Stimulated activated CD4-positive, alpha-beta T cell treated with anti-CD3 and anti-CD28 coated beads, Interleukin-2, amount 100 ng/mL, for 48 hours (primary cell): ENCODE measurements around the gene RRAS.

Experiments used
- DNase-seq, 2 donors: peaks; one replicate each; pipeline ENCODE4 v3.0.0-alpha.2; 2020

RRAS gene

GRCh38 chr19:49593233-49594113 is 46.5 kb downstream of the RRAS start:
- DNase-seq = peak; percentile 89 to 92

GRCh38 chr19:49592486-49593232 is 47.3 kb downstream of the RRAS start:
- no peak for DNase-seq

- peak in 1 of 2 donors; percentile 46 for DNase-seq
Measured at GRCh38 chr19:49591731-49592485, 48.0 kb downstream of the RRAS start.

- peak in 1 of 2 donors; percentile 46 for DNase-seq
Measured at GRCh38 chr19:49590971-49591730, 48.8 kb downstream of the RRAS start, which contains the start of gene PRR12. Gene PRR12, plus strand, starts transcription at chr19:49591182. Its CDS starts 473 bp downstream, at chr19:49591655.

GRCh38 chr19:49590071-49590970 is 49.6 kb downstream of the RRAS start:
- DNase-seq = peak; percentile 88 to 90

- no peak for DNase-seq
Measured at GRCh38 chr19:49589502-49589905, 50.4 kb downstream of the RRAS start.

GRCh38 chr19:49588365-49589122 is 51.4 kb downstream of the RRAS start:
- no peak for DNase-seq

GRCh38 chr19:49587227-49587626 is 52.7 kb downstream of the RRAS start:
- DNase-seq = no peak
